ENCODE results near the gene ZIC1. TPM values are rescaled to one million over a fixed set of nuclear protein-coding genes. Genes with fewer than 3 reads are reported as not detected.

The ZIC1 gene
- total RNA-seq, 1 experiment from 2014 or later: not detected

DNA sequence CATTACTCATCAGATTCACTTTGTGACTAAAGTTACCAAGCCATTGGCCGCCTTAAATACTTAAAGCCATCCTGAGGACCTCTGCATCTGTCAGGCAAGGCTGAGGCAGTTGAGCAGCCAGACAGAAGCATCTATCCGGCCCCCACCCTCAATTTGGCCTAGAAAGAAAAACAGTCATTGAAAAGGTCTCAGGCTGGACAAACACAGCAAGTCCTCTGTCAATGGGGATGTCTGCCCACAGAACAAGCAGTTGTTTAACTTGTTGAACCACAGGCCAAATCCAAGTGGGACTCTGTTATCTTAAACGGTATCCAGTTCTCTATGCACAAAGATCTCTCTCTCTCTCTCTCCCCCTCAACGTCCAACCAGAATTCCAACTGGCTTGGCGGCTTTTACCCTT is 5.7 kb upstream of the ZIC1 start:
- peaks cover 29 to 82% of the 10 kb centered on the region in 2 experiments for H3K4me1 Mint-ChIP-seq

More for the DNA sequence above, 5.7 kb upstream of the ZIC1 start:
- no CpG with 5 or more reads among the region's 5 CpGs for WGBS (ENCODE audit: extremely low coverage, insufficient read length, low lambda C conversion rate)
- no peak overlapping the region; a peak in 1 of 5 replicates for H3K4me3 Mint-ChIP-seq
- peaks cover 3 to 6% of the 10 kb centered on the region in 2 experiments; a peak in 4 of 5 replicates for H3K9me3 Mint-ChIP-seq
- no peak overlapping the region for H4K5ac ChIP-seq (ENCODE audit: insufficient read length, low read depth, low read length)
- H3K56ac ChIP-seq (ENCODE audit: insufficient read length, low read depth, low read length): no peak overlapping the region
- H2BK15ac ChIP-seq (ENCODE audit: low read depth, low read length): no peak overlapping the region
- H3K27ac Mint-ChIP-seq: no peak overlapping the region; a peak in 1 of 7 replicates
- H3K79me1 ChIP-seq (ENCODE audit: insufficient read depth, low read depth, low read length, poor library complexity, severe bottlenecking): no peaks in the 10 kb centered on the region
- H3K27me3 Mint-ChIP-seq (ENCODE audit: low read depth): peaks cover 100% of the 10 kb centered on the region
- H3K18ac ChIP-seq (ENCODE audit: insufficient read length, low read depth, low read length): no peak overlapping the region
- H3K27me3 ChIP-seq (ENCODE audit: insufficient read depth, low read length): peaks cover 69% of the 10 kb centered on the region
- no peak for DNase-seq
- no peaks in the 10 kb centered on the region for H3K79me2 ChIP-seq (ENCODE audit: insufficient read depth, low read length)
- no peak overlapping the region for H3K9ac ChIP-seq (ENCODE audit: extremely low read depth, insufficient read length, low read length)
- no peaks in the 10 kb centered on the region for H3K9me3 ChIP-seq (ENCODE audit: control insufficient read depth, low read depth, low read length)
- no peaks in the 10 kb centered on the region; a peak in 2 of 7 replicates for H3K36me3 Mint-ChIP-seq (ENCODE audit: insufficient read depth in 1 of 3, low read depth in 3 of 3)
- no peak overlapping the region for H2AK5ac ChIP-seq (ENCODE audit: insufficient read length, low read length)
- no peak overlapping the region for H2BK5ac ChIP-seq (ENCODE audit: insufficient read length, low read length)
- H3K27ac ChIP-seq (ENCODE audit: insufficient read length, low read depth, low read length): no peak overlapping the region
- TF ChIP-seq, protein P1, sequence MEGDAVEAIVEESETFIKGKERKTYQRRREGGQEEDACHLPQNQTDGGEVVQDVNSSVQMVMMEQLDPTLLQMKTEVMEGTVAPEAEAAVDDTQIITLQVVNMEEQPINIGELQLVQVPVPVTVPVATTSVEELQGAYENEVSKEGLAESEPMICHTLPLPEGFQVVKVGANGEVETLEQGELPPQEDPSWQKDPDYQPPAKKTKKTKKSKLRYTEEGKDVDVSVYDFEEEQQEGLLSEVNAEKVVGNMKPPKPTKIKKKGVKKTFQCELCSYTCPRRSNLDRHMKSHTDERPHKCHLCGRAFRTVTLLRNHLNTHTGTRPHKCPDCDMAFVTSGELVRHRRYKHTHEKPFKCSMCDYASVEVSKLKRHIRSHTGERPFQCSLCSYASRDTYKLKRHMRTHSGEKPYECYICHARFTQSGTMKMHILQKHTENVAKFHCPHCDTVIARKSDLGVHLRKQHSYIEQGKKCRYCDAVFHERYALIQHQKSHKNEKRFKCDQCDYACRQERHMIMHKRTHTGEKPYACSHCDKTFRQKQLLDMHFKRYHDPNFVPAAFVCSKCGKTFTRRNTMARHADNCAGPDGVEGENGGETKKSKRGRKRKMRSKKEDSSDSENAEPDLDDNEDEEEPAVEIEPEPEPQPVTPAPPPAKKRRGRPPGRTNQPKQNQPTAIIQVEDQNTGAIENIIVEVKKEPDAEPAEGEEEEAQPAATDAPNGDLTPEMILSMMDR (conservative IDR thresholded peaks at IDR 0.05): no peak
- H2AFZ ChIP-seq (ENCODE audit: low read length): no peak overlapping the region
- no peak overlapping the region for H3K4me2 ChIP-seq (ENCODE audit: insufficient read depth, insufficient read length, low read length)
- no peak overlapping the region for H4K91ac ChIP-seq (ENCODE audit: insufficient read length, low read depth, low read length)
- no peak overlapping the region for H2BK12ac ChIP-seq (ENCODE audit: insufficient read length, low read depth, low read length)
- H4K20me1 ChIP-seq (ENCODE audit: control insufficient read depth, insufficient read depth, insufficient read length): no peaks in the 10 kb centered on the region
- H3T11ph ChIP-seq (ENCODE audit: low read length): no peak overlapping the region
- H2BK20ac ChIP-seq (ENCODE audit: low read depth, low read length, poor library complexity, severe bottlenecking): no peak overlapping the region
- no peak overlapping the region for H2BK120ac ChIP-seq (ENCODE audit: low read depth, low read length, poor library complexity, severe bottlenecking)
- no peak overlapping the region for H3K4ac ChIP-seq (ENCODE audit: low read depth, low read length)
- peaks cover 5% of the 10 kb centered on the region for H3K23me2 ChIP-seq (ENCODE audit: insufficient read length, low read depth, low read length, poor library complexity, severe bottlenecking)
- no peak overlapping the region for H3K14ac ChIP-seq (ENCODE audit: insufficient read depth, low read length)
- H3K23ac ChIP-seq (ENCODE audit: insufficient read length, low read depth, low read length): no peak overlapping the region
- peaks cover 14% of the 10 kb centered on the region for H3K4me1 ChIP-seq (ENCODE audit: insufficient read depth, low read length)
- no peak overlapping the region for H4K8ac ChIP-seq (replicated peaks; ENCODE audit: insufficient read length, low read depth, low read length)
